K562 (cell line): Measurements from ENCODE around the gene BMAL1. TPM values are rescaled to one million over a fixed set of nuclear protein-coding genes. Genes with fewer than 3 reads are reported as not detected.

Experiments used
- ATAC-seq: fragments of 200-7000 bp; cut with Tn5 transposase; 3 replicates; pipeline ENCODE4 v1.9.1; 2020; ENCODE audit warnings: moderate library complexity
- BruUV-seq: library from RNA; stranded (reverse); fragments of 400-500 nt; replicated peaks from 2 replicates; lab custom pipeline; 2021; lab: Mats Ljungman, UMichigan
- CTCF ChIA-PET: fragments of 300-600 bp; formaldehyde crosslinking; extraction: SDS; loops from one replicate; lab custom pipeline; 2021; ENCODE audit warnings: low intra/inter-chr PET ratio; lab: Yijun Ruan, JAX
- POLR2A ChIA-PET: fragments of 300-600, 350-650 bp; sonication (Branson Sonifier 250); formaldehyde crosslinking; extraction: SDS; loops from one replicate; lab custom pipeline; 2021; ENCODE audit warnings: antibody characterized with exemption, inconsistent platforms; lab: Yijun Ruan, JAX
- DNase-seq, 4 experiments: peaks; one replicate each; pipeline versions ENCODE4 v3.0.0 to v3.0.0-alpha.2; 2011 to 2018; ENCODE audit warnings: low spot score in 3 of 4, mixed read lengths in 3 of 4; ENCODE audit errors: extremely low read depth in 1 of 4
- FAIRE-seq: peaks from 2 replicates; lab custom pipeline; 2011; peaks lifted over from hg19 to GRCh38; lab: Jason Lieb, UNC
- H2AFZ ChIP-seq: 2 replicates; pipeline ENCODE4 v1.6.0; 2011; ENCODE audit warnings: low read depth, low read length, control low read depth, inconsistent platforms
- H3K27ac ChIP-seq: fragments of 200-600 bp; 3 replicates; pipeline ENCODE4 v1.8.0; 2011; ENCODE audit warnings: low read depth, mild to moderate bottlenecking, control low read depth, inconsistent platforms, low read length, moderate library complexity, mixed read lengths; ENCODE audit errors: extremely low read depth
- H3K27me3 ChIP-seq, 2 experiments: fragments of 300-600 bp in 1 of 2; 2 replicates in 1 of 2; 3 replicates in 1 of 2; pipeline versions ENCODE4 v1.6.0 to v1.8.0; 2011; ENCODE audit warnings: inconsistent platforms in 2 of 2, low read length in 2 of 2, mild to moderate bottlenecking in 1 of 2, mixed read lengths in 1 of 2, moderate library complexity in 1 of 2; ENCODE audit not compliant: control insufficient read depth in 2 of 2, insufficient read depth in 2 of 2
- H3K36me3 ChIP-seq: fragments of 300-600 bp; 3 replicates; pipeline ENCODE4 v1.8.0; 2011; ENCODE audit warnings: mild to moderate bottlenecking, low read length, inconsistent platforms; ENCODE audit not compliant: control insufficient read depth, insufficient read depth
- H3K4me1 ChIP-seq, 2 experiments: fragments of 200-600 bp in 1 of 2; replicated peaks in 1 of 2; 2 replicates in 1 of 2; 3 replicates in 1 of 2; pipeline versions ENCODE4 v1.5.1 to v1.8.0; 2011; ENCODE audit warnings: inconsistent platforms in 2 of 2, low read length in 2 of 2, mild to moderate bottlenecking in 1 of 2, mixed read lengths in 1 of 2, moderate library complexity in 1 of 2; ENCODE audit not compliant: control insufficient read depth in 2 of 2, insufficient read depth in 2 of 2
- H3K4me2 ChIP-seq: 2 replicates; pipeline ENCODE4 v1.6.1; 2011; ENCODE audit warnings: low read length, control low read depth, inconsistent platforms, mixed read lengths; ENCODE audit not compliant: insufficient read depth
- H3K4me3 ChIP-seq: fragments of 200-600 bp; sonication (generic), shearing (Covaris generic); 2 replicates; pipeline ENCODE4 v1.5.1; 2016; ENCODE audit warnings: control low read depth, inconsistent platforms
- H3K79me2 ChIP-seq: fragments of 200-600 bp; 3 replicates; pipeline ENCODE4 v1.8.0; 2011; ENCODE audit warnings: low read length, inconsistent platforms; ENCODE audit not compliant: control insufficient read depth, insufficient read depth
- H3K9ac ChIP-seq, 2 experiments: 2 replicates each; pipeline versions ENCODE4 v1.6.0 to v1.6.1; 2011; ENCODE audit warnings: low read depth in 2 of 2, low read length in 2 of 2, control low read depth in 1 of 2, inconsistent platforms in 1 of 2, mild to moderate bottlenecking in 1 of 2, mixed read lengths in 1 of 2; ENCODE audit not compliant: insufficient read depth in 1 of 2
- H3K9me1 ChIP-seq: one replicate; pipeline ENCODE4 v1.6.0; 2011; ENCODE audit warnings: inconsistent platforms, mild to moderate bottlenecking, low read length, moderate library complexity; ENCODE audit not compliant: control insufficient read depth, insufficient read depth
- H3K9me3 ChIP-seq: replicated peaks from 2 replicates; pipeline ENCODE4 v1.5.1; 2011; ENCODE audit warnings: low read depth, low read length, inconsistent platforms; ENCODE audit not compliant: control insufficient read depth, insufficient read depth
- H4K20me1 ChIP-seq: replicated peaks from 2 replicates; pipeline ENCODE4 v1.6.1; 2011; ENCODE audit warnings: low read length, inconsistent platforms, mixed read lengths; ENCODE audit not compliant: control insufficient read depth, insufficient read depth
- CCAR2 ChIP-seq: fragments of 200-400 bp; formaldehyde crosslinking; IDR thresholded peaks from 2 replicates; pipeline ENCODE4 v1.6.1; 2017; ENCODE audit warnings: mild to moderate bottlenecking, low read depth, low read length
- FOXJ2 ChIP-seq: fragments of 200-800 bp; sonication (Bioruptor generic); IDR thresholded peaks from 2 replicates; pipeline ENCODE4 v1.6.1; 2016; ENCODE audit warnings: missing genetic modification characterization, missing compliant biosample characterization
- HNRNPK ChIP-seq: fragments of 200-400 bp; formaldehyde crosslinking; IDR thresholded peaks from one replicate; pipeline ENCODE4 v1.6.1; 2018; ENCODE audit warnings: mild to moderate bottlenecking, low read depth, low read length; ENCODE audit not compliant: poor library complexity, severe bottlenecking
- JUNB ChIP-seq: fragments of 450-650 bp; formaldehyde crosslinking; conservative IDR thresholded peaks from 2 replicates; pipeline ENCODE4 v1.4.0; 2020; ENCODE audit warnings: mild to moderate bottlenecking
- MBD2 ChIP-seq: sonication (generic); IDR thresholded peaks from 2 replicates; pipeline ENCODE4 v1.6.1; 2016; ENCODE audit warnings: low read depth, borderline replicate concordance
- NBN ChIP-seq: fragments of 450-650 bp; IDR thresholded peaks from 2 replicates; pipeline ENCODE4 v1.6.1; 2016; ENCODE audit warnings: low read depth, mild to moderate bottlenecking
- TAF7 ChIP-seq: fragments of 450-650 bp; IDR thresholded peaks from 2 replicates; pipeline ENCODE4 v1.6.1; 2016; ENCODE audit warnings: missing genetic modification characterization, missing compliant biosample characterization
- ZNF3 ChIP-seq: fragments of 250-450 bp; sonication (Bioruptor Pico); IDR thresholded peaks from 2 replicates; pipeline ENCODE4 v1.5.0; 2021; ENCODE audit warnings: mild to moderate bottlenecking, moderate library complexity
- ZNF354B ChIP-seq: fragments of 250-450 bp; sonication (Bioruptor Pico); IDR thresholded peaks from 2 replicates; pipeline ENCODE4 v1.4.0; 2020
- ZNF444 ChIP-seq: fragments of 250-450 bp; sonication (Bioruptor Pico); IDR thresholded peaks from 2 replicates; pipeline ENCODE4 v1.4.0; 2020; ENCODE audit warnings: mild to moderate bottlenecking, moderate library complexity
- WGBS: fragments of 100-300 bp; shearing (Covaris generic); methylation state at CpG from one replicate; pipeline ENCODE4 v1.1.6; 2016; ENCODE audit warnings: low coverage, mixed read lengths; ENCODE audit not compliant: insufficient coverage; ENCODE audit errors: missing lambda C conversion rate; 5-methylcytosine and 5-hydroxymethylcytosine counted together
- in situ Hi-C: fragments of 300-500 bp; cut with MboI; formaldehyde crosslinking; loops from 4 replicates; pipeline ENCODE4 v1.15.0; 2018; ENCODE audit warnings: inconsistent platforms, mixed read lengths
- intact Hi-C: fragments of 100-400 bp; cut with micrococcal nuclease; formaldehyde crosslinking; loops from 2 replicates; pipeline ENCODE4 v1.14.2; 2022
- polyA plus RNA-seq, 8 experiments: library from polyadenylated mRNA; depleted of rRNA in 4 of 8; stranded (reverse) in 5 of 8; unstranded in 3 of 8; fragments of >200 nt; fragmentation: Nextera tagmentation in 2 of 8; fragmentation: Illumina TruSeq in 1 of 8; extraction: Ambion mirVana in 2 of 8; extraction: Trizol in 1 of 8; gene quantifications; 2 replicates each; pipeline versions ENCODE4 v1.2.1 to v1.2.3, GENCODE V29; 2011 to 2014; ENCODE audit warnings: inconsistent platforms in 1 of 8, missing spikeins in 1 of 8
- total RNA-seq, 7 experiments: library from RNA; depleted of rRNA in 6 of 7; stranded (reverse); fragments of >200 nt in 6 of 7; fragmentation: Illumina TruSeq in 2 of 7; extraction: Trizol in 2 of 7; gene quantifications; 2 replicates each; pipeline versions ENCODE4 v1.2.1 to v1.2.3, GENCODE V29; 2011 to 2021; ENCODE audit warnings: low replicate concordance in 1 of 7
- TF ChIP-seq, protein P1 (sequence below): sonication (generic); formaldehyde crosslinking; IDR thresholded peaks from 2 replicates; pipeline ENCODE4 v1.8.0; 2022; ENCODE audit warnings: missing genetic modification reagents, mild to moderate bottlenecking, borderline replicate concordance
- TF ChIP-seq, protein P2 (sequence below): fragments of 250-450 bp; sonication (Bioruptor Pico); IDR thresholded peaks from 2 replicates; pipeline ENCODE4 v1.8.0; 2022; ENCODE audit warnings: moderate library complexity, mild to moderate bottlenecking, inconsistent platforms

BMAL1 gene
- total and polyA plus RNA-seq, 9 of the 15 experiments (the other 6 are each of a cell fraction or from before 2014, with no cell fraction given), result 0.14 to 2.4 (median 0.64) TPM

DNA sequence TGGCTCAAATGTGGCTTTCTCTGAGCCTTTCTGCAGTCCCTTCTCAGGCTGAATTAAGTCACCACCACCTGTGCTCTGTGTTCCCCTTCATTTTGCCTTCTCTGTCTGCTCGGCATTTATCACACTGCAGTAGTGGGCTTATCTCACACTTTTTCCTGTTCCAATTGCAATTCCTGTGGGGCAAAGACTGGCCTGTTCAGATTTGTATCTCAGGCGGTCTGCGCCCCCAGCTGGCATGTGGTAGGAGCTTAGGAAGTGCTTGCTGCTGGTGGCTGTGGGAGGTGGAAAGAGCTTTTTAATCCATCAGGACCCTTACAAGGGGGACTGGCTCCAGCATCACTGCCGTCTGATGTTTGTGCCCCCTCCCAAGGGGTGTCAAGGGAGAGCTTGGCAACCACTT, 21.2 kb downstream of the BMAL1 start:
- no peak overlapping the region for H3K9ac ChIP-seq
- DNase-seq, result no peak
- no peaks in the 10 kb centered on the region for H3K4me1 ChIP-seq
- no peak for FAIRE-seq
- H3K9me3 ChIP-seq, result no peaks in the 10 kb centered on the region; the same call in 1 of the 2 replicates
- WGBS, result 0% methylated on average over 4 of the region's 4 CpGs
- no TSS peak for BruUV-seq
- H4K20me1 ChIP-seq, result no peaks in the 10 kb centered on the region
- ATAC-seq, result no peak
- no peak overlapping the region for H2AFZ ChIP-seq
- H3K79me2 ChIP-seq, result no peaks in the 10 kb centered on the region
- no peak overlapping the region for H3K27ac ChIP-seq
- H3K4me2 ChIP-seq, result no peak overlapping the region
- no peaks in the 10 kb centered on the region for H3K36me3 ChIP-seq
- peaks cover 0 to 22% of the 10 kb centered on the region in 2 experiments; a peak in 2 of 5 replicates for H3K27me3 ChIP-seq
- no peak for TF ChIP-seq NBN
- no peak for TF ChIP-seq FOXJ2 (tag)
- TF ChIP-seq, protein P1, sequence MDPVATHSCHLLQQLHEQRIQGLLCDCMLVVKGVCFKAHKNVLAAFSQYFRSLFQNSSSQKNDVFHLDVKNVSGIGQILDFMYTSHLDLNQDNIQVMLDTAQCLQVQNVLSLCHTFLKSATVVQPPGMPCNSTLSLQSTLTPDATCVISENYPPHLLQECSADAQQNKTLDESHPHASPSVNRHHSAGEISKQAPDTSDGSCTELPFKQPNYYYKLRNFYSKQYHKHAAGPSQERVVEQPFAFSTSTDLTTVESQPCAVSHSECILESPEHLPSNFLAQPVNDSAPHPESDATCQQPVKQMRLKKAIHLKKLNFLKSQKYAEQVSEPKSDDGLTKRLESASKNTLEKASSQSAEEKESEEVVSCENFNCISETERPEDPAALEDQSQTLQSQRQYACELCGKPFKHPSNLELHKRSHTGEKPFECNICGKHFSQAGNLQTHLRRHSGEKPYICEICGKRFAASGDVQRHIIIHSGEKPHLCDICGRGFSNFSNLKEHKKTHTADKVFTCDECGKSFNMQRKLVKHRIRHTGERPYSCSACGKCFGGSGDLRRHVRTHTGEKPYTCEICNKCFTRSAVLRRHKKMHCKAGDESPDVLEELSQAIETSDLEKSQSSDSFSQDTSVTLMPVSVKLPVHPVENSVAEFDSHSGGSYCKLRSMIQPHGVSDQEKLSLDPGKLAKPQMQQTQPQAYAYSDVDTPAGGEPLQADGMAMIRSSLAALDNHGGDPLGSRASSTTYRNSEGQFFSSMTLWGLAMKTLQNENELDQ (CRISPR knock-in tag), result no peak
- TF ChIP-seq CCAR2, result no peak
- no peak for TF ChIP-seq ZNF354B (CRISPR knock-in tag)
- no peak for TF ChIP-seq TAF7 (tag)
- TF ChIP-seq ZNF3, result no peak
- TF ChIP-seq ZNF444 (CRISPR knock-in tag), result no peak
- TF ChIP-seq MBD2, result no peak
- TF ChIP-seq, protein P2, sequence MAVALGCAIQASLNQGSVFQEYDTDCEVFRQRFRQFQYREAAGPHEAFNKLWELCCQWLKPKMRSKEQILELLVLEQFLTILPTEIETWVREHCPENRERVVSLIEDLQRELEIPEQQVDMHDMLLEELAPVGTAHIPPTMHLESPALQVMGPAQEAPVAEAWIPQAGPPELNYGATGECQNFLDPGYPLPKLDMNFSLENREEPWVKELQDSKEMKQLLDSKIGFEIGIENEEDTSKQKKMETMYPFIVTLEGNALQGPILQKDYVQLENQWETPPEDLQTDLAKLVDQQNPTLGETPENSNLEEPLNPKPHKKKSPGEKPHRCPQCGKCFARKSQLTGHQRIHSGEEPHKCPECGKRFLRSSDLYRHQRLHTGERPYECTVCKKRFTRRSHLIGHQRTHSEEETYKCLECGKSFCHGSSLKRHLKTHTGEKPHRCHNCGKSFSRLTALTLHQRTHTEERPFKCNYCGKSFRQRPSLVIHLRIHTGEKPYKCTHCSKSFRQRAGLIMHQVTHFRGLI (CRISPR knock-in tag), result no peak
- TF ChIP-seq HNRNPK, result no peak
- no peak for TF ChIP-seq JUNB (CRISPR knock-in tag)
- no peaks in the 10 kb centered on the region for H3K9me1 ChIP-seq
- intact Hi-C loops, result no loop called here
- ChIA-PET POLR2A (interaction anchor here (0.5 to 1.1 kb wide), 2 partner anchors 15 to 160 kb away, joined by 3 to 4 read pairs; no protein-coding TSS in a partner anchor), CTCF (no interaction called here)
- in situ Hi-C loops, result no loop called here
- H3K4me3 ChIP-seq, result no peak overlapping the region
